PC-3 (cell line): ENCODE data around the gene GPS2. TPM values are rescaled to one million over a fixed set of nuclear protein-coding genes. Genes with fewer than 3 reads are reported as not detected.

Experiments used
- ATAC-seq: fragments of 200-7000 bp; cut with Tn5 transposase; 2 replicates; pipeline ENCODE4 v1.9.1; 2020; ENCODE audit warnings: mild to moderate bottlenecking, moderate library complexity
- BruUV-seq: library from RNA; stranded (reverse); fragments of 400-500 nt; replicated peaks from 2 replicates; lab custom pipeline; 2021; lab: Mats Ljungman, UMichigan
- CTCF ChIA-PET: fragments of 300-600 bp; sonication (Branson Sonifier 250); formaldehyde crosslinking; loops from one replicate; lab custom pipeline; 2022; ENCODE audit warnings: antibody characterized with exemption; lab: Charles Lee
- POLR2A ChIA-PET: fragments of 300-600 bp; sonication (Branson Sonifier 250); formaldehyde crosslinking; loops from one replicate; lab custom pipeline; 2022; ENCODE audit warnings: antibody characterized with exemption; ENCODE audit not compliant: unreplicated experiment; lab: Charles Lee
- DNase-seq: peaks from one replicate; pipeline ENCODE4 v3.0.0-alpha.2; 2015
- H2AFZ ChIP-seq: fragments of 300-600 bp; sonication (generic); 2 replicates; pipeline ENCODE4 v1.6.0; 2016; ENCODE audit warnings: antibody characterized with exemption, low read length
- H3F3A ChIP-seq: fragments of 300-600 bp; sonication (generic); one replicate; pipeline ENCODE4 v1.6.0; 2017; ENCODE audit warnings: antibody characterized with exemption, low read length, control low read depth, mild to moderate bottlenecking; ENCODE audit not compliant: unreplicated experiment
- H3K27ac ChIP-seq: fragments of 300-600 bp; sonication (generic); 2 replicates; pipeline ENCODE4 v1.5.1; 2016; ENCODE audit warnings: mild to moderate bottlenecking, low read length
- H3K27me3 ChIP-seq: fragments of 300-600 bp; sonication (generic); 2 replicates; pipeline ENCODE4 v1.6.1; 2016; ENCODE audit warnings: low read length, mixed read lengths
- H3K36me3 ChIP-seq: fragments of 300-600 bp; sonication (generic); 2 replicates; pipeline ENCODE4 v1.6.1; 2016; ENCODE audit warnings: low read depth, mixed run types, low read length, mixed read lengths
- H3K4me1 ChIP-seq: fragments of 300-600 bp; sonication (generic); 2 replicates; pipeline ENCODE4 v1.5.1; 2016; ENCODE audit warnings: low read length; ENCODE audit not compliant: insufficient read depth
- H3K4me2 ChIP-seq: fragments of 300-600 bp; sonication (generic); 2 replicates; pipeline ENCODE4 v1.6.0; 2016; ENCODE audit warnings: low read length
- H3K4me3 ChIP-seq: fragments of 300-600 bp; sonication (generic); 2 replicates; pipeline ENCODE4 v1.5.1; 2016; ENCODE audit warnings: mild to moderate bottlenecking, low read length, mixed read lengths
- H3K79me2 ChIP-seq: fragments of 300-600 bp; sonication (generic); 2 replicates; pipeline ENCODE4 v1.6.1; 2017; ENCODE audit warnings: low read length, mixed read lengths
- H3K9ac ChIP-seq: fragments of 300-600 bp; sonication (generic); 2 replicates; pipeline ENCODE4 v1.6.0; 2016; ENCODE audit warnings: mild to moderate bottlenecking, low read length
- H3K9me2 ChIP-seq: fragments of 300-600 bp; sonication (generic); replicated peaks from 2 replicates; pipeline ENCODE4 v1.6.1; 2016; ENCODE audit warnings: mixed run types, low read length, mixed read lengths
- H3K9me3 ChIP-seq: fragments of 300-600 bp; sonication (generic); 2 replicates; pipeline ENCODE4 v1.6.1; 2016; ENCODE audit warnings: low read length, mixed read lengths
- H4K20me1 ChIP-seq: fragments of 300-600 bp; sonication (generic); 2 replicates; pipeline ENCODE4 v1.6.1; 2016; ENCODE audit warnings: low read length, mixed read lengths
- EZH2 ChIP-seq: fragments of 300-600 bp; sonication (generic); IDR thresholded peaks from one replicate; pipeline ENCODE4 v1.6.1; 2017; ENCODE audit warnings: antibody characterized with exemption, mild to moderate bottlenecking, low read length; ENCODE audit not compliant: unreplicated experiment
- EZH2phosphoT487 ChIP-seq: fragments of 300-600 bp; sonication (generic); IDR thresholded peaks from 2 replicates; pipeline ENCODE4 v1.6.1; 2018; ENCODE audit warnings: mild to moderate bottlenecking, antibody characterized with exemption, low read length, borderline replicate concordance
- intact Hi-C: fragments of 100-400 bp; cut with micrococcal nuclease; formaldehyde crosslinking; loops from 2 replicates; pipeline ENCODE4 v1.9.0; 2023
- total RNA-seq: library from RNA; depleted of rRNA; stranded (reverse); fragments of >200 nt; gene quantifications from 2 replicates; pipeline ENCODE4 v1.2.3, GENCODE V29; 2014
- TF ChIP-seq, protein P1 (sequence below): fragments of 300-600 bp; sonication (generic); conservative IDR thresholded peaks from 2 replicates; pipeline ENCODE4 v1.5.1; 2017; ENCODE audit warnings: antibody characterized with exemption, low read depth, mild to moderate bottlenecking, low read length

The GPS2 gene
- total RNA-seq, 1 experiment from 2014 or later: 30.8 TPM

DNA sequence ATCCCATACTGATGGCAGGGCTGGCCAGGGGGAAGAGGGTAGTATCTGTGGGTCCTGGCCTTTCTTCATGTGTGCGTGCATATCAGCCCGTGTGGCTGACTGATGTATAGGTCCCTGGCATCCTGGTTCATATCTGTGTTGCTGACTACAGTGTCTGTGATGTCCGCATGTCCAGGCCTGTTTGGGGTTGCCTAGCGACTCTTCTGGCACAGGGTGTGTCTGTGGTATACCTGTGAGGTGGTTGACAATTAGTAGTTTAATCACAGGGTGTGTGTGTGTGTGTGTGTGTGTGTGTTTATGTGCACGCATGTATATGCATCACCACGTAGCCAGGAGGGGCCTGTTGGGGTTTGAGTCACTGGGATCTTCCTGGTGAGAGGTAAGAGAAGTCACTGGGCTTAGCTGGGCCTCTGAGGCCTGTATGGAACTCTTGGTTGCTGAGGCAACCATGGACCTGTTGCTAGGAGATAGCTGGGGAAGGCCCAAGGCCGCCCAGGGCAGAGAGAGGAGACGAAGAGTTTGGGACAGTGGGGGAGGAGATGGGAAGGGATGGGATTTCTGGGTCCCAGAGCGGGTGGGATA, 39.2 kb upstream of the GPS2 start:
- Histone ChIP-seq H3K27me3 (no peaks in the 10 kb centered on the region), H3K27ac (no peak overlapping the region), H3F3A (peaks cover 3% of the 10 kb centered on the region), H3K4me3 (no peak overlapping the region), H3K4me1 (peaks cover 28% of the 10 kb centered on the region), H3K9me3 (no peaks in the 10 kb centered on the region), H3K36me3 (no peaks in the 10 kb centered on the region), H3K4me2 (peak overlapping the region; percentile 99; the same call in 1 of the 2 replicates), H2AFZ (no peak overlapping the region), H4K20me1 (no peaks in the 10 kb centered on the region), H3K9ac (no peak overlapping the region), H3K79me2 (peaks cover 35% of the 10 kb centered on the region), H3K9me2 (no peaks in the 10 kb centered on the region)
- ATAC-seq (no peak; the same call in 1 of the 2 replicates), DNase-seq (peak; percentile 53)
- BruUV-seq: no TSS peak
- CTCF ChIA-PET: no interaction called here
- intact Hi-C loops: loop anchor here (5.0 kb wide), 1 partner anchor 83 kb away; the partner anchor contains the start of genes FGF11 and TMEM102
- TF ChIP-seq EZH2phosphoT487 (no peak), EZH2 (no peak)
- TF ChIP-seq, protein P1, sequence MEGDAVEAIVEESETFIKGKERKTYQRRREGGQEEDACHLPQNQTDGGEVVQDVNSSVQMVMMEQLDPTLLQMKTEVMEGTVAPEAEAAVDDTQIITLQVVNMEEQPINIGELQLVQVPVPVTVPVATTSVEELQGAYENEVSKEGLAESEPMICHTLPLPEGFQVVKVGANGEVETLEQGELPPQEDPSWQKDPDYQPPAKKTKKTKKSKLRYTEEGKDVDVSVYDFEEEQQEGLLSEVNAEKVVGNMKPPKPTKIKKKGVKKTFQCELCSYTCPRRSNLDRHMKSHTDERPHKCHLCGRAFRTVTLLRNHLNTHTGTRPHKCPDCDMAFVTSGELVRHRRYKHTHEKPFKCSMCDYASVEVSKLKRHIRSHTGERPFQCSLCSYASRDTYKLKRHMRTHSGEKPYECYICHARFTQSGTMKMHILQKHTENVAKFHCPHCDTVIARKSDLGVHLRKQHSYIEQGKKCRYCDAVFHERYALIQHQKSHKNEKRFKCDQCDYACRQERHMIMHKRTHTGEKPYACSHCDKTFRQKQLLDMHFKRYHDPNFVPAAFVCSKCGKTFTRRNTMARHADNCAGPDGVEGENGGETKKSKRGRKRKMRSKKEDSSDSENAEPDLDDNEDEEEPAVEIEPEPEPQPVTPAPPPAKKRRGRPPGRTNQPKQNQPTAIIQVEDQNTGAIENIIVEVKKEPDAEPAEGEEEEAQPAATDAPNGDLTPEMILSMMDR: no peak
- POLR2A ChIA-PET: no interaction called here

DNA sequence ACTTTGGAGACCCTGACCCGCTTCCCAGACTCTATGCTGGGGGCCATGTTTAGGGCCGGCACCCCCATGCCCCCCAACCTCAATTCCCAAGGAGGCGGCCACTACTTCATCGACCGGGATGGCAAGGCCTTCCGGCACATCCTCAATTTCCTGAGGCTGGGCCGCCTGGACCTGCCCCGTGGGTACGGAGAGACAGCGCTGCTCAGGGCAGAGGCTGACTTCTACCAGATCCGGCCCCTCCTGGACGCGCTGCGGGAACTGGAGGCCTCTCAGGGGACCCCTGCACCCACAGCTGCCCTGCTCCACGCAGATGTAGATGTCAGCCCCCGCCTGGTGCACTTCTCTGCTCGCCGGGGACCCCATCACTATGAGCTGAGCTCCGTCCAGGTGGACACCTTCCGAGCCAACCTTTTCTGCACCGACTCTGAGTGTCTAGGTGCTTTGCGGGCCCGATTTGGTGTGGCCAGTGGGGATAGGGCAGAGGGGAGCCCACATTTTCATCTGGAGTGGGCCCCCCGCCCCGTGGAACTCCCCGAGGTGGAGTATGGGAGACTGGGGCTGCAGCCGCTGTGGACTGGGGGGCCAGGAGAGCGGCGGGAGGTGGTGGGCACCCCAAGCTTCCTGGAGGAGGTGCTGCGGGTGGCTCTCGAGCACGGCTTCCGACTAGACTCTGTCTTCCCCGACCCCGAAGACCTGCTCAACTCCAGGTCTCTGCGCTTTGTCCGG, 37.9 kb upstream of the GPS2 start:
- Histone ChIP-seq H3K9ac (peak overlapping the region; percentile 88; the same call in 1 of the 2 replicates), H3K4me3 (peak overlapping the region; percentile 87), H3K4me2 (peak overlapping the region; percentile 99), H3K9me2 (no peaks in the 10 kb centered on the region), H3F3A (peaks cover 3% of the 10 kb centered on the region), H3K27ac (no peak overlapping the region), H3K4me1 (peaks cover 28% of the 10 kb centered on the region), H3K9me3 (no peaks in the 10 kb centered on the region), H4K20me1 (no peaks in the 10 kb centered on the region), H3K27me3 (no peaks in the 10 kb centered on the region), H3K79me2 (peaks cover 35% of the 10 kb centered on the region), H2AFZ (no peak overlapping the region), H3K36me3 (no peaks in the 10 kb centered on the region)
- CTCF ChIA-PET: no interaction called here
- no TSS peak for BruUV-seq
- ATAC-seq (no peak), DNase-seq (no peak)
- TF ChIP-seq EZH2phosphoT487 (no peak), EZH2 (no peak)
- TF ChIP-seq, protein P1: no peak
- intact Hi-C loops: loop anchor here (5.0 kb wide), 1 partner anchor 84 kb away; the partner anchor contains the start of genes FGF11 and TMEM102
- POLR2A ChIA-PET: no interaction called here
